OCI-LY7 (cell line): ENCODE measurements around the gene LONP2.

Experiments
- EZH2phosphoT487 ChIP-seq: fragments of 200-600 bp; sonication (generic); IDR thresholded peaks from 2 replicates; pipeline ENCODE4 v1.6.1; 2018; ENCODE audit warnings: low read depth, borderline replicate concordance, mild to moderate bottlenecking, mixed run types, antibody characterized with exemption, low read length, moderate library complexity, mixed read lengths
- TF ChIP-seq, protein P1 (sequence below): fragments of 200-600 bp; sonication (generic); conservative IDR thresholded peaks from 2 replicates; pipeline ENCODE4 v1.5.1; 2014; ENCODE audit warnings: mild to moderate bottlenecking, antibody characterized with exemption, low read length, moderate library complexity, mixed read lengths

DNA sequence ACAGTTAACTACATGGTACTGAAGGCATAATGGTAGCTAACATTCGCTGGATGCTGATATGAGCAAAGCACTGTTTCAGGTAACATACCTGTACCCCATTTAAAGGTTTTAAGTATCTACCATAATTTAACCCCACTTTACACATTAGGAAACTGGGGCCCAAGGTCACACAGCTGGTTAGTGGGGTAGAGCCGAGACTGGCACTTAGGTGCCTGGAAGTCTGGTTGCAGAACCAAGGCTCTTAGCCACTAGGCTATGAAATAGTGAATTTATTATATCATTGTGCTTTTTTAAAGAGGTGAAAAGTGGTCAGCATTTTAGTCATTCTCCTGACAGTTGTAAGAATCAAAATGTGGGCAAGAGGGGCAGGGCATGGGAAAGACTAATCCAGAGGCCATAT lies 115.9 kb downstream of the LONP2 start:
- TF ChIP-seq, protein P1, sequence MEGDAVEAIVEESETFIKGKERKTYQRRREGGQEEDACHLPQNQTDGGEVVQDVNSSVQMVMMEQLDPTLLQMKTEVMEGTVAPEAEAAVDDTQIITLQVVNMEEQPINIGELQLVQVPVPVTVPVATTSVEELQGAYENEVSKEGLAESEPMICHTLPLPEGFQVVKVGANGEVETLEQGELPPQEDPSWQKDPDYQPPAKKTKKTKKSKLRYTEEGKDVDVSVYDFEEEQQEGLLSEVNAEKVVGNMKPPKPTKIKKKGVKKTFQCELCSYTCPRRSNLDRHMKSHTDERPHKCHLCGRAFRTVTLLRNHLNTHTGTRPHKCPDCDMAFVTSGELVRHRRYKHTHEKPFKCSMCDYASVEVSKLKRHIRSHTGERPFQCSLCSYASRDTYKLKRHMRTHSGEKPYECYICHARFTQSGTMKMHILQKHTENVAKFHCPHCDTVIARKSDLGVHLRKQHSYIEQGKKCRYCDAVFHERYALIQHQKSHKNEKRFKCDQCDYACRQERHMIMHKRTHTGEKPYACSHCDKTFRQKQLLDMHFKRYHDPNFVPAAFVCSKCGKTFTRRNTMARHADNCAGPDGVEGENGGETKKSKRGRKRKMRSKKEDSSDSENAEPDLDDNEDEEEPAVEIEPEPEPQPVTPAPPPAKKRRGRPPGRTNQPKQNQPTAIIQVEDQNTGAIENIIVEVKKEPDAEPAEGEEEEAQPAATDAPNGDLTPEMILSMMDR, result no peak
- TF ChIP-seq EZH2phosphoT487, result no peak
